Thymus (tissue), 11 donors: Measurements from ENCODE around the gene SYT6. TPM values are rescaled to one million over a fixed set of nuclear protein-coding genes. Genes with fewer than 3 reads are reported as not detected.

Source experiments
- DNase-seq, 9 donors: peaks; one replicate each; pipeline ENCODE4 v3.0.0-alpha.2; 2013; ENCODE audit warnings: low spot score in 9 of 9, low read depth in 6 of 9, missing footprints in 1 of 9
- H3K27ac ChIP-seq, 2 donors: one replicate each; pipeline ENCODE4 v1.5.1; 2013; ENCODE audit warnings: control low read depth in 1 of 2, low read depth in 1 of 2, low read length in 1 of 2, mild to moderate bottlenecking in 1 of 2, moderate library complexity in 1 of 2
- H3K27me3 ChIP-seq, 2 donors: one replicate each; pipeline ENCODE4 v1.5.1; 2013; ENCODE audit warnings: low read length in 1 of 2; ENCODE audit not compliant: control insufficient read depth in 2 of 2, insufficient read depth in 1 of 2
- H3K36me3 ChIP-seq, 2 donors: one replicate each; pipeline ENCODE4 v1.5.1; 2013; ENCODE audit warnings: low read length in 1 of 2, mild to moderate bottlenecking in 1 of 2, moderate library complexity in 1 of 2; ENCODE audit not compliant: control insufficient read depth in 2 of 2, insufficient read depth in 2 of 2
- H3K4me1 ChIP-seq, 2 donors: one replicate each; pipeline ENCODE4 v1.5.1; 2013; ENCODE audit warnings: low read length in 2 of 2; ENCODE audit not compliant: control insufficient read depth in 2 of 2, insufficient read depth in 2 of 2
- H3K4me3 ChIP-seq, 2 donors: one replicate each; pipeline ENCODE4 v1.5.1; 2013; ENCODE audit warnings: low read length in 2 of 2, control low read depth in 1 of 2, mild to moderate bottlenecking in 1 of 2
- H3K9me3 ChIP-seq, 2 donors: one replicate each; pipeline ENCODE4 v1.5.1; 2013; ENCODE audit warnings: low read length in 1 of 2, mild to moderate bottlenecking in 1 of 2; ENCODE audit not compliant: control insufficient read depth in 2 of 2, insufficient read depth in 1 of 2
- WGBS: extraction: QIAGEN DNeasy Blood & Tissue Kit; methylation state at CpG from one replicate; pipeline ENCODE4 v1.1.7; 2013; 5-methylcytosine and 5-hydroxymethylcytosine counted together
- polyA plus RNA-seq: library from polyadenylated mRNA; stranded (reverse); fragments of 200-250 nt; gene quantifications from one replicate; pipeline ENCODE4 v1.2.3, GENCODE V29; 2013
- total RNA-seq: library from RNA; stranded (reverse); fragments of 120-200 nt; gene quantifications from one replicate; pipeline ENCODE4 v1.2.4, GENCODE V29; 2013
- donor health status: healthy.

Gene SYT6
- total and polyA plus RNA-seq, 2 donors, result 0.09 to 0.11 TPM

DNA sequence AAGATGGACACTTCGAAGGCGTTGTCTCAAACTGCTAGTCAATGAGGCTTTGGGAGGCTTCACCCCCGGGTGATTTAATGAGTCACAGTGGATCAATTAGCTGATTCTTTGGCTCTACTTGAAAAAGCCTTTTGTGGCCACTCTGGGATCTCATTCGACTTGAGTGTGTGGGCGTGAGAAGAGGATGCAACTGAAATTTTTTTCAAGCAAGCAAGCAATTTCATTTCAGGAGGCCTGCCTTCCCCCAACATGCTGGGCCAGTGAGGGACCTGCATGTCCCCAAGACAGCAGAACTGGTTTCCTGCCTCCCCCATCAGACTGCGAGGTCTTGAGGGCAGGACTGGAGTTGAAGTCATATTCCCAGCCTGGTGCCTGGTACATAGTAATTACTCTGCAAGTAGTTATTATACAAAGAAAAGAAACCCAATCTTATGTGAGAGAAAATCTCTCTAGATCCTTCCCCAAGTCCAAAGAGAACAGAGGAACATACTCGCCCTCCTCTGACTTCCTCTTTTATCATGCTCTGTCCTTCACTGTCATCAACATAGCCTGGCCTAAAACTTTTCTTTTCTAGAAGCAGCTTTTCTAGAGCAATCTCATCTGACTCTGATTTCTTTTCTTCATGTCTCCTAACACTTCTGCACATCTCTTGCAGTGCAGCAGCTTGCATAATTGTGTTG lies 22.7 kb downstream of the SYT6 start:
- H3K4me1 ChIP-seq, result peaks cover 0 to 8% of the 10 kb centered on the region in 2 donors
- DNase-seq, result no peak
- no peaks in the 10 kb centered on the region for H3K36me3 ChIP-seq
- H3K27me3 ChIP-seq, result no peaks in the 10 kb centered on the region
- no peak overlapping the region for H3K27ac ChIP-seq
- H3K4me3 ChIP-seq, result no peak overlapping the region
- H3K9me3 ChIP-seq, result no peaks in the 10 kb centered on the region
- 82% methylated on average over 7 of the region's 7 CpGs for WGBS

DNA sequence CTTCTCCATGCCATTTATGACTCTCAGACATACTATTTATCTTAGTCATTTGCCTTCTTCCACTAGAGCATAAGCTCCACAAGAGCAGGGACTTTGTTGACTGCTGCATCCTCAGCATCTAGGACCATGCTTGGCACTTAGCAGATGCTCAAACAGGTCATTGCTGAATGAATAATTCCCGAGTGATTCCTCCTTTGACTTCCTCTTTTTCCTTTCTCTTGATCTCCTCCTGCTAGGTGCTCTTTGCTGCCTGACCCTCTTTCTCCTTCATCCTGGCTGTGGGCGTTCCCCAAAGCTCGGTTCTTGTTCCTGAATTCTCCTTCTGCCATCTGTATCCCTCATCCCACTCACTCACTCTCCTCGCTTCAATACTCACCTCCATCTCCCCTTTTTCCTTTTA lies 23.5 kb downstream of the SYT6 start:
- Histone ChIP-seq H3K9me3 (no peaks in the 10 kb centered on the region), H3K27me3 (no peaks in the 10 kb centered on the region), H3K27ac (no peak overlapping the region), H3K4me3 (no peak overlapping the region), H3K36me3 (no peaks in the 10 kb centered on the region), H3K4me1 (peaks cover 0 to 8% of the 10 kb centered on the region in 2 donors)
- WGBS, result 89% methylated on average over 4 of the region's 4 CpGs
- DNase-seq, result no peak

GRCh38 chr1:114128293-114128692 lies 25.4 kb downstream of the SYT6 start:
- no peaks in the 10 kb centered on the region for H3K9me3 ChIP-seq

DNA sequence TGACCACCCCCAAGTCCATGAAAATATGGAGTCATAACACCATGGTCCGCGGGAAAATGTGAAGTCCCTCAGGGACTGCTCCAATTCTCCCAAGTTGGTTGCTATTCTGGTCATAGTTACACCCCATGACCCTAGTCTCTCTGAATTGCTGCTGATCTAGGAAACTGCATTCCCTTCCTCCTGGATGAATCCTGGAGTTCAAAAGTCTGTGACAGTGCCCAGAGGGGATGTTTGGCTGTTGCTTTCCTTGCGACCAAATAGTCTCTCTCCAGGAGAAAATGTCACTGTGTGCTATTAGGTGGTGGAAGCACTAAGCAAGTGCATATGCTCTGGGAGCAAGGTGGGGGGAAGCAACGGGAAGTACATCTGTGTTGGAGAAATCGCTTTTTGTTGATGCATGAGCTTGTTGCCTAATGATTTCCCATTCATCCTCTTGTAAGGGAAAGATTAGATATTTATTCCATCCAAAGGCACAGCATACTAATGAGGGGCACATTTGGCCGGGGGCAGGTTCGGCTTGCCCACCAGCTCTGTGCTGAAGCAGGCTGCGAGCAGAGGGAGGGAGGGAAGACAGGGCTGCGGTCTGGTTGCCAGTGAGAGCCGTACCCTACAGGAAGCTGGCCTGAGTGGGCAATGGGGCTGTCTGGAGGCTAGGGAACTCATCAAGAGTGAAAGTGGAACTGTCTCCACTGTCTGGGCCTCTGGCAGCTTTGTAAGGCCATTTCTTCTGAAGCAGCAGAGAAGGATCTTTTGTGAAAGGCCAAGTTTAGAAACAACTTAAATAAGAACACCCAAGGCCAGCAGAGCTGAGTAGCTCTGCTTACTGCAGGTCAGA lies 27.2 kb downstream of the SYT6 start:
- no peaks in the 10 kb centered on the region for H3K9me3 ChIP-seq
- no peak for DNase-seq
- H3K27me3 ChIP-seq, result no peaks in the 10 kb centered on the region
- no peaks in the 10 kb centered on the region for H3K36me3 ChIP-seq
- H3K4me3 ChIP-seq, result no peak overlapping the region
- no peak overlapping the region for H3K27ac ChIP-seq
- WGBS, result 57% methylated on average over 10 of the region's 10 CpGs
- peaks cover 0 to 8% of the 10 kb centered on the region in 2 donors for H3K4me1 ChIP-seq

More at GRCh38 chr1:114128293-114128692, 25.4 kb downstream of the SYT6 start:
- Histone ChIP-seq H3K27ac (no peak overlapping the region), H3K4me3 (no peak overlapping the region), H3K27me3 (no peaks in the 10 kb centered on the region), H3K4me1 (peaks cover 0 to 8% of the 10 kb centered on the region in 2 donors), H3K36me3 (no peaks in the 10 kb centered on the region)
- WGBS, result 82% methylated on average over 6 of the region's 6 CpGs
- no peak for DNase-seq

DNA sequence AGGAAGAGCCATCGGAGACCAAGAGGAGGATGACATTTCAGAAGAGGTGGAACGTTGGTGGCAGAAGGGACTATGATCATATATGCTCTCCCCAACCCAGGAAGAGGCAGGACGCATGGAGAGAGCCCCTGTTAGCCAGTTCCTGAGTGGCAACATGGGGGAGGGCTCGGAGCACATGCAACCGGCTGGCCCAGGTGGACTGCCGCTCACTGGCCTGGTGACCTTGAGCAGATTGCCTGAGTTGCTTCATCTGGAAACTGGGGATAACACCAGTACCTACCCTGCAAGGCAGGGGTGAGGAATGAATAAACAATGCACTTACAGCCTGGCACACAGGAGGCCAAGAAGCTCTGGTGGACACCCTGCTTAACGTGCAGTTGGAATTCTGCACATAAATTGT lies 29.0 kb downstream of the SYT6 start:
- Histone ChIP-seq H3K4me3 (no peak overlapping the region), H3K36me3 (no peaks in the 10 kb centered on the region), H3K4me1 (peaks cover 0 to 8% of the 10 kb centered on the region in 2 donors), H3K27ac (no peak overlapping the region), H3K27me3 (no peaks in the 10 kb centered on the region), H3K9me3 (no peaks in the 10 kb centered on the region)
- WGBS, result 98% methylated on average over 7 of the region's 7 CpGs
- DNase-seq, result no peak

- no peaks in the 10 kb centered on the region for H3K27me3 ChIP-seq
- 95% methylated on average over 9 of the region's 9 CpGs for WGBS
- H3K27ac ChIP-seq, result no peak overlapping the region
- H3K4me3 ChIP-seq, result no peak overlapping the region
- peaks cover 0 to 6% of the 10 kb centered on the region in 2 donors for H3K4me1 ChIP-seq
- DNase-seq, result no peak
- H3K9me3 ChIP-seq, result no peaks in the 10 kb centered on the region
- no peaks in the 10 kb centered on the region for H3K36me3 ChIP-seq
Measured at GRCh38 chr1:114122941-114123618, 30.6 kb downstream of the SYT6 start.

GRCh38 chr1:114118351-114118990 lies 35.2 kb downstream of the SYT6 start:
- DNase-seq, result no peak
- Histone ChIP-seq H3K4me1 (no peaks in the 10 kb centered on the region), H3K36me3 (no peaks in the 10 kb centered on the region), H3K9me3 (no peaks in the 10 kb centered on the region), H3K27ac (no peak overlapping the region), H3K27me3 (no peaks in the 10 kb centered on the region), H3K4me3 (no peak overlapping the region)
- 58% methylated on average over 17 of the region's 17 CpGs for WGBS

DNA sequence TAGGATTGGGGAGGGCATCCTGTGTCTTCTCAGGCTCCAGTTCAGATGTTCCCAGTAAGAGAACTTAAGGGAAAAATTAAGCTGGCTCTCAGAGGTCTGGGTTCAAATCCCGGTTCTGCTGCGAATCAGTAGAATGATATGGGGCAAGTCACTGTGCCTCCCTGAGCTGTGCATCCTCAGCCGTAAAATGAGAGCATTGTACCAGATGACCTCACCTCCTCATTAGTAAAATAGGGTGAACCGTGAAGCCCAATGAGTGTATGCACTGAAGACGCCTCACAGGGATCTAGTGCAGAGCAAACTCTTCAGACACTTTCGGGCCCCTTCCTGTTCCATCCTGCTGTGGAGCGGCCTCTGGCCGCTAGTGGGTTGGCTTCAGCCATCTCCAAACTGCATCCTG lies 36.0 kb downstream of the SYT6 start:
- WGBS, result 97% methylated on average over 8 of the region's 8 CpGs
- no peak overlapping the region for H3K4me3 ChIP-seq
- DNase-seq, result no peak

More for the DNA sequence above, 36.0 kb downstream of the SYT6 start:
- no peak overlapping the region for H3K27ac ChIP-seq
- peaks cover 0 to 3% of the 10 kb centered on the region in 2 donors for H3K4me1 ChIP-seq
- no peaks in the 10 kb centered on the region for H3K9me3 ChIP-seq
- H3K36me3 ChIP-seq, result no peaks in the 10 kb centered on the region
- no peaks in the 10 kb centered on the region for H3K27me3 ChIP-seq
